K562 (cell line): ENCODE measurements around the gene LTO1.

Source experiments
- CREM ChIP-seq: IDR thresholded peaks from 2 replicates; pipeline ENCODE4 v1.6.1; 2014; ENCODE audit warnings: antibody characterized with exemption, low read depth
- NCOA2 ChIP-seq, 2 experiments: fragments of 450-650 bp; IDR thresholded peaks; 2 replicates each; pipeline ENCODE4 v1.6.1; 2018; ENCODE audit warnings: mild to moderate bottlenecking in 2 of 2, moderate library complexity in 1 of 2; ENCODE audit not compliant: partially characterized antibody in 2 of 2
- POLR2AphosphoS5 ChIP-seq: IDR thresholded peaks from 2 replicates; pipeline ENCODE4 v1.6.1; 2011; ENCODE audit warnings: mild to moderate bottlenecking, low read depth, low read length, moderate library complexity; ENCODE audit not compliant: control insufficient read depth, insufficient read depth
- TAF1 ChIP-seq: IDR thresholded peaks from 2 replicates; pipeline ENCODE4 v1.6.1; 2011; ENCODE audit warnings: mild to moderate bottlenecking, low read length, moderate library complexity; ENCODE audit not compliant: insufficient read depth, control insufficient read depth, severe bottlenecking; ENCODE audit errors: extremely low read depth
- ZBTB49 ChIP-seq: sonication (generic); formaldehyde crosslinking; IDR thresholded peaks from 2 replicates; pipeline ENCODE4 v1.8.0; 2022; ENCODE audit warnings: missing genetic modification reagents, mild to moderate bottlenecking, borderline replicate concordance
- ZNF253 ChIP-seq: fragments of 250-450 bp; sonication (Bioruptor Pico); conservative IDR thresholded peaks from 2 replicates; pipeline ENCODE4 v1.6.1; 2021; ENCODE audit warnings: mild to moderate bottlenecking
- TF ChIP-seq, protein P1 (sequence below): sonication (generic); formaldehyde crosslinking; IDR thresholded peaks from 2 replicates; pipeline ENCODE4 v1.8.0; 2023; ENCODE audit warnings: mild to moderate bottlenecking, missing genetic modification reagents
- TF ChIP-seq, protein P2 (sequence below), 3 experiments: IDR thresholded peaks in 2 of 3; conservative IDR thresholded peaks in 1 of 3; 2 replicates each; pipeline ENCODE4 v1.5.1; 2011 to 2012; ENCODE audit warnings: low read length in 3 of 3, mild to moderate bottlenecking in 3 of 3, control low read depth in 2 of 3, improper control_type of control experiment in 1 of 3, inconsistent platforms in 1 of 3, low read depth in 1 of 3, mixed read lengths in 1 of 3, moderate library complexity in 1 of 3; ENCODE audit not compliant: insufficient read depth in 2 of 3
- TF ChIP-seq, protein P3 (sequence below): IDR thresholded peaks from 2 replicates; pipeline ENCODE4 v1.6.1; 2012; ENCODE audit warnings: low read depth, low read length, improper control_type of control experiment, borderline replicate concordance

GRCh38 chr11:69658626-69659450 is 16.3 kb downstream of the LTO1 start:
- TF ChIP-seq, protein P1, sequence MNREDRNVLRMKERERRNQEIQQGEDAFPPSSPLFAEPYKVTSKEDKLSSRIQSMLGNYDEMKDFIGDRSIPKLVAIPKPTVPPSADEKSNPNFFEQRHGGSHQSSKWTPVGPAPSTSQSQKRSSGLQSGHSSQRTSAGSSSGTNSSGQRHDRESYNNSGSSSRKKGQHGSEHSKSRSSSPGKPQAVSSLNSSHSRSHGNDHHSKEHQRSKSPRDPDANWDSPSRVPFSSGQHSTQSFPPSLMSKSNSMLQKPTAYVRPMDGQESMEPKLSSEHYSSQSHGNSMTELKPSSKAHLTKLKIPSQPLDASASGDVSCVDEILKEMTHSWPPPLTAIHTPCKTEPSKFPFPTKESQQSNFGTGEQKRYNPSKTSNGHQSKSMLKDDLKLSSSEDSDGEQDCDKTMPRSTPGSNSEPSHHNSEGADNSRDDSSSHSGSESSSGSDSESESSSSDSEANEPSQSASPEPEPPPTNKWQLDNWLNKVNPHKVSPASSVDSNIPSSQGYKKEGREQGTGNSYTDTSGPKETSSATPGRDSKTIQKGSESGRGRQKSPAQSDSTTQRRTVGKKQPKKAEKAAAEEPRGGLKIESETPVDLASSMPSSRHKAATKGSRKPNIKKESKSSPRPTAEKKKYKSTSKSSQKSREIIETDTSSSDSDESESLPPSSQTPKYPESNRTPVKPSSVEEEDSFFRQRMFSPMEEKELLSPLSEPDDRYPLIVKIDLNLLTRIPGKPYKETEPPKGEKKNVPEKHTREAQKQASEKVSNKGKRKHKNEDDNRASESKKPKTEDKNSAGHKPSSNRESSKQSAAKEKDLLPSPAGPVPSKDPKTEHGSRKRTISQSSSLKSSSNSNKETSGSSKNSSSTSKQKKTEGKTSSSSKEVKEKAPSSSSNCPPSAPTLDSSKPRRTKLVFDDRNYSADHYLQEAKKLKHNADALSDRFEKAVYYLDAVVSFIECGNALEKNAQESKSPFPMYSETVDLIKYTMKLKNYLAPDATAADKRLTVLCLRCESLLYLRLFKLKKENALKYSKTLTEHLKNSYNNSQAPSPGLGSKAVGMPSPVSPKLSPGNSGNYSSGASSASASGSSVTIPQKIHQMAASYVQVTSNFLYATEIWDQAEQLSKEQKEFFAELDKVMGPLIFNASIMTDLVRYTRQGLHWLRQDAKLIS (CRISPR knock-in tag): no peak
- TF ChIP-seq, protein P2, sequence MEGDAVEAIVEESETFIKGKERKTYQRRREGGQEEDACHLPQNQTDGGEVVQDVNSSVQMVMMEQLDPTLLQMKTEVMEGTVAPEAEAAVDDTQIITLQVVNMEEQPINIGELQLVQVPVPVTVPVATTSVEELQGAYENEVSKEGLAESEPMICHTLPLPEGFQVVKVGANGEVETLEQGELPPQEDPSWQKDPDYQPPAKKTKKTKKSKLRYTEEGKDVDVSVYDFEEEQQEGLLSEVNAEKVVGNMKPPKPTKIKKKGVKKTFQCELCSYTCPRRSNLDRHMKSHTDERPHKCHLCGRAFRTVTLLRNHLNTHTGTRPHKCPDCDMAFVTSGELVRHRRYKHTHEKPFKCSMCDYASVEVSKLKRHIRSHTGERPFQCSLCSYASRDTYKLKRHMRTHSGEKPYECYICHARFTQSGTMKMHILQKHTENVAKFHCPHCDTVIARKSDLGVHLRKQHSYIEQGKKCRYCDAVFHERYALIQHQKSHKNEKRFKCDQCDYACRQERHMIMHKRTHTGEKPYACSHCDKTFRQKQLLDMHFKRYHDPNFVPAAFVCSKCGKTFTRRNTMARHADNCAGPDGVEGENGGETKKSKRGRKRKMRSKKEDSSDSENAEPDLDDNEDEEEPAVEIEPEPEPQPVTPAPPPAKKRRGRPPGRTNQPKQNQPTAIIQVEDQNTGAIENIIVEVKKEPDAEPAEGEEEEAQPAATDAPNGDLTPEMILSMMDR (IDR thresholded peaks at IDR 0.05 in 2 of 3, conservative IDR thresholded peaks at IDR 0.05 in 1 of 3; ENCODE audit: insufficient read depth in 2 of 3, low read depth in 1 of 3, low read length in 3 of 3): no peak
- TF ChIP-seq ZNF253: no peak
- no peak for TF ChIP-seq NCOA2 (IDR thresholded peaks at IDR 0.05; ENCODE audit: partially characterized antibody in 2 of 2)
- TF ChIP-seq POLR2AphosphoS5: no peak
- TF ChIP-seq CREM: no peak
- TF ChIP-seq TAF1: no peak
- TF ChIP-seq ZBTB49 (CRISPR knock-in tag): no peak
- TF ChIP-seq, protein P3, sequence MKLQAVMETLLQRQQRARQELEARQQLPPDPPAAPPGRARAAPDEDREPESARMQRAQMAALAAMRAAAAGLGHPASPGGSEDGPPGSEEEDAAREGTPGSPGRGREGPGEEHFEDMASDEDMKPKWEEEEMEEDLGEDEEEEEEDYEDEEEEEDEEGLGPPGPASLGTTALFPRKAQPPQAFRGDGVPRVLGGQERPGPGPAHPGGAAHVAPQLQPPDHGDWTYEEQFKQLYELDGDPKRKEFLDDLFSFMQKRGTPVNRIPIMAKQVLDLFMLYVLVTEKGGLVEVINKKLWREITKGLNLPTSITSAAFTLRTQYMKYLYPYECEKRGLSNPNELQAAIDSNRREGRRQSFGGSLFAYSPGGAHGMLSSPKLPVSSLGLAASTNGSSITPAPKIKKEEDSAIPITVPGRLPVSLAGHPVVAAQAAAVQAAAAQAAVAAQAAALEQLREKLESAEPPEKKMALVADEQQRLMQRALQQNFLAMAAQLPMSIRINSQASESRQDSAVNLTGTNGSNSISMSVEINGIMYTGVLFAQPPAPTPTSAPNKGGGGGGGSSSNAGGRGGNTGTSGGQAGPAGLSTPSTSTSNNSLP: no peak
